Tibial nerve (tissue), 4 donors: ENCODE measurements around the gene CNOT6. TPM values are rescaled to one million over a fixed set of nuclear protein-coding genes. Genes with fewer than 3 reads are reported as not detected.
"Not testable (repeated sequence)": the region's sequence is repeated elsewhere in the genome, so short reads cannot be mapped to it uniquely, and the experiment has no call there.

ENCODE experiments used
- DNase-seq, 2 donors: peaks; one replicate each; pipeline ENCODE4 v3.0.0-alpha.2; 2019; ENCODE audit warnings: low spot score in 2 of 2
- H3K27ac ChIP-seq, 4 donors: fragments of 200-600 bp; sonication (generic) in 3 of 4; one replicate each; pipeline ENCODE4 v1.5.1; 2017 to 2019; ENCODE audit warnings: mild to moderate bottlenecking in 1 of 4
- H3K27me3 ChIP-seq, 2 donors: fragments of 200-600 bp; sonication (generic) in 1 of 2; one replicate each; pipeline versions ENCODE4 v1.5.1 to v1.6.0; 2017 to 2019
- H3K36me3 ChIP-seq, 3 donors: fragments of 200-600 bp; sonication (generic); one replicate each; pipeline ENCODE4 v1.5.1; 2018 to 2019
- H3K4me1 ChIP-seq, 4 donors: fragments of 200-600 bp; sonication (generic) in 3 of 4; one replicate each; pipeline ENCODE4 v1.5.1; 2017 to 2019
- H3K4me3 ChIP-seq, 4 donors: fragments of 200-600 bp; sonication (generic) in 3 of 4; one replicate each; pipeline ENCODE4 v1.5.1; 2017 to 2019; ENCODE audit warnings: mild to moderate bottlenecking in 1 of 4, moderate library complexity in 1 of 4
- H3K9me3 ChIP-seq, 4 donors: fragments of 200-600 bp; sonication (generic) in 3 of 4; one replicate each; pipeline ENCODE4 v1.5.1; 2017 to 2019
- EP300 ChIP-seq, 2 donors: sonication (generic); formaldehyde crosslinking; IDR thresholded peaks; one replicate each; pipeline ENCODE4 v1.6.1; 2017; ENCODE audit warnings: antibody characterized with exemption in 2 of 2, mild to moderate bottlenecking in 1 of 2
- POLR2A ChIP-seq, 2 donors: fragments of 450-650 bp; IDR thresholded peaks; one replicate each; pipeline ENCODE4 v1.6.1; 2017; ENCODE audit warnings: antibody characterized with exemption in 2 of 2, mild to moderate bottlenecking in 2 of 2, moderate library complexity in 2 of 2
- WGBS, 2 donors: methylation state at CpG; one replicate each; pipeline ENCODE4 v1.1.5; 2018; 5-methylcytosine and 5-hydroxymethylcytosine counted together
- total RNA-seq, 4 donors: library from RNA; depleted of rRNA; stranded (reverse); fragments of >200 nt; gene quantifications; one replicate each; pipeline ENCODE4 v1.1.0, GENCODE V29; 2016
- TF ChIP-seq, protein P1 (sequence below), 5 experiments: fragments of 200-600 bp in 3 of 5; fragments of 450-650 bp in 2 of 5; sonication (generic) in 3 of 5; IDR thresholded peaks; one replicate each; pipeline ENCODE4 v1.5.1; 2016 to 2019; ENCODE audit warnings: antibody characterized with exemption in 5 of 5, mild to moderate bottlenecking in 3 of 5, moderate library complexity in 2 of 5

CNOT6 gene
- total RNA-seq, 4 donors from 2014 or later = 14.0 to 18.0 (median 15.5) TPM

DNA sequence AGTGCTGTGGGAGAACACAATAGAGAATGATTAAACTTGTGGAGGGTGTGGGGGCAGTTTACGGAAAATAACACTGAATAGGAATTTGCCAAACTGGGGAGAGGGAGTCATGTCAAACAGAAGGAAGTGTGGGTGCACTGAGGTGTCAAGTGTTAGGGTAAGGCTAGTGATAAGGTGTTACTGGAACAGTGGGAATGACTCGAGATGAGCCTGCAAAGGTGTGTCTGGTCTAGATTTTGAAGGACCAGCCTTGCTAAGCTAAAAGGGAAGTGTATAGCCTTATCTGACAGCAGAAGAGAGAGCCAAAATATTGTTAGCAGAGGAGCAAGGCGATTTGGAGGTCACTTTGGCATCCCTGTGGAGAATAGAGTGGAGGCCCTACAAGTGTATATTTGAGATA is 4.2 kb downstream of the CNOT6 start:
- Histone ChIP-seq H3K4me1 (peaks cover 0 to 56% (median 22%) of the 10 kb centered on the region in 4 donors), H3K4me3 (no peak overlapping the region), H3K36me3 (no peaks in the 10 kb centered on the region), H3K27ac (no peak overlapping the region), H3K9me3 (no peaks in the 10 kb centered on the region), H3K27me3 (no peaks in the 10 kb centered on the region)
- DNase-seq = no peak
- TF ChIP-seq EP300 (IDR thresholded peaks at IDR 0.05) (no peak), POLR2A (IDR thresholded peaks at IDR 0.05) (no peak)
- TF ChIP-seq, protein P1, sequence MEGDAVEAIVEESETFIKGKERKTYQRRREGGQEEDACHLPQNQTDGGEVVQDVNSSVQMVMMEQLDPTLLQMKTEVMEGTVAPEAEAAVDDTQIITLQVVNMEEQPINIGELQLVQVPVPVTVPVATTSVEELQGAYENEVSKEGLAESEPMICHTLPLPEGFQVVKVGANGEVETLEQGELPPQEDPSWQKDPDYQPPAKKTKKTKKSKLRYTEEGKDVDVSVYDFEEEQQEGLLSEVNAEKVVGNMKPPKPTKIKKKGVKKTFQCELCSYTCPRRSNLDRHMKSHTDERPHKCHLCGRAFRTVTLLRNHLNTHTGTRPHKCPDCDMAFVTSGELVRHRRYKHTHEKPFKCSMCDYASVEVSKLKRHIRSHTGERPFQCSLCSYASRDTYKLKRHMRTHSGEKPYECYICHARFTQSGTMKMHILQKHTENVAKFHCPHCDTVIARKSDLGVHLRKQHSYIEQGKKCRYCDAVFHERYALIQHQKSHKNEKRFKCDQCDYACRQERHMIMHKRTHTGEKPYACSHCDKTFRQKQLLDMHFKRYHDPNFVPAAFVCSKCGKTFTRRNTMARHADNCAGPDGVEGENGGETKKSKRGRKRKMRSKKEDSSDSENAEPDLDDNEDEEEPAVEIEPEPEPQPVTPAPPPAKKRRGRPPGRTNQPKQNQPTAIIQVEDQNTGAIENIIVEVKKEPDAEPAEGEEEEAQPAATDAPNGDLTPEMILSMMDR (IDR thresholded peaks at IDR 0.05) = no peak
- 84 to 86% methylated on average over 3 of the region's 3 CpGs for WGBS, 2 donors

DNA sequence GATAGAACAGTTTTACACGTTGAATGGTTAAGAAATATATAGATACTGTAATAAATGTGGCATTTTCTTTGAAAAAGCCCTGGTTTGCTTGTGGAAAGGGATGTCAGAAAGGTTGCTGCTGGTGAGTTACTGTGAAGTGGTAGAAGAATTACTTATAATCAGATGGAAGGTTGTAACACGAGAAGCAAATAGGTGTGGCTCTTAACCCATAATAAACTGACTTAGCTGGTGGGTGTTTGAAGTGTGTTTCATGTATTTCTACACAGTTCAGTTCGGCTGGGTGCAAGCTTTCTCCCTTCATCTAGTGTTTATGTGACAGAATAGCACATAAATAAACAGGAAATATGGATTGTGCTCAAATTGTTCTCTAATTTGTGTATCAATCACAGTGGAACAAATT is 5.5 kb downstream of the CNOT6 start:
- TF ChIP-seq, protein P1 (IDR thresholded peaks at IDR 0.05) = no peak
- TF ChIP-seq EP300 (IDR thresholded peaks at IDR 0.05) (no peak), POLR2A (IDR thresholded peaks at IDR 0.05) (no peak)
- H3K9me3 ChIP-seq = no peaks in the 10 kb centered on the region
- H3K4me1 ChIP-seq = peaks cover 0 to 56% (median 22%) of the 10 kb centered on the region in 4 donors
- H3K36me3 ChIP-seq = no peaks in the 10 kb centered on the region
- H3K4me3 ChIP-seq = no peak overlapping the region
- no peak overlapping the region for H3K27ac ChIP-seq
- no peak for DNase-seq
- 49 to 52% methylated on average over 3 of the region's 3 CpGs for WGBS, 2 donors
- H3K27me3 ChIP-seq = no peaks in the 10 kb centered on the region

DNA sequence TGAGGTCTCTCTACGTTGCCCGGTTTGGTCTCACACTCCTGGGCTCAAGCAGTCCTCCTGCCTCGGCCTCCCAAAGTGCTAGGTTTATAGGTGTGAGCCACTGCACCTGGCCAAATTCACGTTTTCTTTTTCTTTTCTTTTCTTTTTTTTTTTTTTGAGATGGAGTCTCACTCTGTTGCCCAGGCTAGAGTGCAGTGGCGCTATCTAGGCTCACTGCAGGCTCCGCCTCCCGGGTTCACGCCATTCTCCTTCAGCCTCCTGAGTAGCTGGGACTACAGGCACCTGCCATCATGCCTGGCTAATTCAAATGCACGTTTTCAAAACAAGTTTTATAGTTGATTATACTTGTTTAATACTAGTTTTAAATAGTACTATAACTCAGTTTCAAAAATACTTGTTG is 6.1 kb downstream of the CNOT6 start:
- not testable (repeated sequence) for DNase-seq, H3K9me3 ChIP-seq, H3K27ac ChIP-seq, H3K27me3 ChIP-seq, H3K36me3 ChIP-seq, H3K4me3 ChIP-seq
- WGBS, 2 donors = 94 to 96% methylated on average over 9 of the region's 9 CpGs
- peaks cover 0 to 52% (median 21%) of the 10 kb centered on the region in 4 donors for H3K4me1 ChIP-seq

DNA sequence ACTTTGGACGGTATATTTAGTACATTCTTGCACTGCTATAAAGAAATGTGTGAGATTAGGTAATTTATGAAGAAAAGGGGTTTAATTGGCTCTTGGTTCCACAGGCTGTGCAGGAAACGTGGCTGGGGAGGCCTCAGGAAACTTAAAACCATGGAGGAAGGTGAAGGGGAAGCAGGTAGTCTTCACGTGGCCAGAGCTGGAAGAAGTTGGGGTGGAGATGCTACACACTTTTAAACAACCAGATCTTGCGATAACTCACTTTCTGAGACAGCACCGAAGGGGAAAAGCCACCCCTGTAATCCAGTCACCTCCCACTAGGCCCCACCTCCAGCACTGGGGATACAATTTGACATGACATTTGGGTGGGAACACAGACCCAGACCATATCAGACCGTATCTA is 13.5 kb downstream of the CNOT6 start:
- DNase-seq = no peak
- H3K9me3 ChIP-seq = no peaks in the 10 kb centered on the region
- 78 to 82% methylated on average over 6 of the region's 6 CpGs for WGBS, 2 donors
- H3K4me3 ChIP-seq = no peak overlapping the region
- peaks cover 0 to 8% (median 0%) of the 10 kb centered on the region in 3 donors for H3K36me3 ChIP-seq
- peaks cover 0 to 4% (median 0%) of the 10 kb centered on the region in 4 donors for H3K4me1 ChIP-seq
- TF ChIP-seq POLR2A (IDR thresholded peaks at IDR 0.05) (no peak), EP300 (IDR thresholded peaks at IDR 0.05) (no peak)
- TF ChIP-seq, protein P1 (IDR thresholded peaks at IDR 0.05) = no peak
- no peak overlapping the region for H3K27ac ChIP-seq
- H3K27me3 ChIP-seq = no peaks in the 10 kb centered on the region

DNA sequence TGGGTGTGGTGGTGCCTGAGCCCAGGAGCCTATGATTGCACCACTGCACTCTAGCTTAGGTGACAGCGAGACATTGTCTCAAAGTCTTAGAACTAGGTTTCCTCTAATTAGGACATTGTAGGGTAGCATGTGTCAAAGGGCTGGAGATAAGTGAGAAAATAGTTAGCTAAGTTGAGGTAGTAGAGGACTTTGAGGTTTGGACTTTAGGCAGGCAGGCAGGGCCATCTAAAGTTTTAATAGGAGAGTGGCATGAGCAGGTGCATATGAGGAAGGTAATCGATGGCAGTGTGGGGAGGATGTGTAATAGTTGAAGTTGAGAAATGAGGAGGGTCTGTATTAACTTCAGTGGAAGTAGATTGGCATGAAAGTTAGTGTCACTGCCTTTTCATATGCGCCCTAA is 21.1 kb downstream of the CNOT6 start:
- no peak for TF ChIP-seq POLR2A (IDR thresholded peaks at IDR 0.05)
- Histone ChIP-seq H3K36me3 (no peaks in the 10 kb centered on the region), H3K4me1 (peaks cover 0 to 14% (median 0%) of the 10 kb centered on the region in 4 donors), H3K4me3 (no peak overlapping the region), H3K9me3 (no peaks in the 10 kb centered on the region), H3K27me3 (no peaks in the 10 kb centered on the region), H3K27ac (no peak overlapping the region)
- 90 to 98% methylated on average over 3 of the region's 3 CpGs for WGBS, 2 donors
- DNase-seq = no peak

DNA sequence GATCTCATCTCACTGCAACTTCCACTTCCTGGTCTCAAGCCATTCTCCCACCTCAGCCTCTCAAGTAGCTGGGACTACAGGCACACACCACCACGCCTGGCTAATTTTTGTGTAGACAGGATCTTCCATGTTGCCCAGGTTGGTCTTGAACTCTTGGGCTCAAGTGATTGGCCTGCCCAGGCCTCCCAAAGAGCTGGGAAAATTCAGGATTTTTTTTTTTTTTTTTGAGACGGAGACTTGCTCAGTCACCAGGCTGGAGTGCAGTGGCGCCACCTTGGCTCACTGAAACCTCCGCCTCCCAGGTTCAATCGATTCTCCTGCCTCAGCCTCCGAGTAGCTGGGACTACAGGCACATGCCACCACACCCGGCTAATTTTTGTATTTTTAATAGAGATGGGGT is 21.8 kb downstream of the CNOT6 start:
- 95 to 99% methylated on average over 7 of the region's 7 CpGs for WGBS, 2 donors
- DNase-seq, H3K4me3 ChIP-seq, H3K27ac ChIP-seq, H3K36me3 ChIP-seq, H3K9me3 ChIP-seq, H3K27me3 ChIP-seq: not testable (repeated sequence)
- peaks cover 0 to 14% (median 0%) of the 10 kb centered on the region in 4 donors for H3K4me1 ChIP-seq

DNA sequence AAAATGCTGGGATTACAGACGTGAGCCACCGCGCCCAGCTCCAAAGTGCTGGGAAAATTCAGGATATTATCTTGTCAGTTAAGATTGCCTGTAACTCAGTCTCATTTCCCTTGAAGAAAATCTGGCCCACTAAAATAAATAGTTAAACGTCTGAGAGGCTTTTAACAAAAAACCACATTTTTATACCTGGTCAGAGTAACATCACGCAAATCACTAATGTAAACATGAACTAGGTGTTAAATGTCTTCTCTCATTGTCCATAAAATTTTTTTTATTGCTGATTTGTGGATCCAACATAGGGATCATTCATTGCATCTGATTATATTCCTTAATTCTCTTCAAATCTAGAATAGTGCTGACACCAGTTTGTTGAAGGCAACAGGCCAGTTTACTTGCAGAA is 22.3 kb downstream of the CNOT6 start:
- Histone ChIP-seq H3K27ac (no peak overlapping the region), H3K9me3 (no peaks in the 10 kb centered on the region), H3K4me3 (no peak overlapping the region), H3K4me1 (peaks cover 0 to 14% (median 0%) of the 10 kb centered on the region in 4 donors), H3K36me3 (no peaks in the 10 kb centered on the region), H3K27me3 (no peaks in the 10 kb centered on the region)
- TF ChIP-seq, protein P1 (IDR thresholded peaks at IDR 0.05) = no peak
- TF ChIP-seq EP300 (IDR thresholded peaks at IDR 0.05) (no peak), POLR2A (IDR thresholded peaks at IDR 0.05) (no peak)
- 84 to 91% methylated on average over 5 of the region's 5 CpGs for WGBS, 2 donors
- no peak for DNase-seq
